ENCODE data around the gene DKK1.
"Not testable (repeated sequence)": the region's sequence is repeated elsewhere in the genome, so short reads cannot be mapped to it uniquely, and the experiment has no call there.

DKK1 gene

DNA sequence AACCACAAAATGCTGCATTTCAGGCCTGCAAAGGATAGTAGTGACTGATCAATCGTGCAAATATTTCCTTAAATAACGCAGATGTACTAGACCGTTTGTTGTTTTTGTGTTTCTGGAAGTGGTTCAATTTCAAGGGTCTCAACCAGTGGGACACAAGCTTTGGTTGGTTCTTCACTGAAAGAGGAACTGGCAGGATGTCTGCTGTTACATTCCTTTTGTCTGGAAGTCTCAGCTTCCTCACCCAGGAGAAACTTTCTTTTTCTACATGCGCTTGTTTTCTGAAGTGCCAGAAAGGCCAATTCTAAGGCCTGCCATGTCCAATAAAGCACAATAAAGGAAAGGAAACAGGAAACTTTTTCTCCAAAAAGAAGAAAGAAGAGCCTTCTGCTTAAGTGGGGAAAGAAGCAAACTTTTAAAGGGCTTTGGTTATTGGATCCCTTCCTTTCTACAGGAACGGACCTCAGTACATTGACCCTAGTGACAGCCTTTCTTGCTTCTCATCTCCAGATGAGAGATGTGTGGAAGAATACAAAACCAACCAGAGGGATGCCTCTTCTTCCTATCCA is 4.1 kb downstream of the DKK1 start:
- DNase-seq (ENCODE audit: low spot score) = no peak

DNA sequence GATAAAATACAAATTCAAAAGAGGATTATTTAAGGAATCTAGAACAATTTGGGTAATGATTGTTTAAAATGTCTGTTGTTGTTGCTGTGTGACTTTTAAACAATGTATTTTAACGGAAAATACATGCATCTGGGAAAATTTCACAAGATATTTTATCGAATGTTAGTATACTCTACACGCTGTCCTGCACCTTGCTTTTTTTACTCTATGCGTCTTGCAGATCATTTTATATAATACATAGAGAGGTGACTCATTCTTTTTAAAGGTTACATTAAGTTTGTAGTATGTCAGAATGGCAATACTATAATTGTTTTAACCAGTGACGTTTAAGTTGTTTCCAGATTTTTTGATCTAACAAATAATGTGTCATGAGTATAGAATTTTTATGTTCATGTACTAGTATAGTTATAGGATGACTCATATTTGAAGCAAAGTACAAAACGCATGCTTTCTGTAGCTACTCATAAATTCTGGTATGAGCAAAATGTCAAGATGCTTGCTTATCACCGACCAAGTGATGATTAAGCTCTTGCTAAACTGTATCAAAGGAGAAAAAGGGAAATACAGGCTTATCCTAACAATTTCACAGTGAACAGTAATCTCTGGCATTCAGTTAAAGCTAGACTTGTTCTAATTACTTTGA is 4.9 kb downstream of the DKK1 start:
- peak; percentile 37 for DNase-seq (ENCODE audit: low spot score)

DNA sequence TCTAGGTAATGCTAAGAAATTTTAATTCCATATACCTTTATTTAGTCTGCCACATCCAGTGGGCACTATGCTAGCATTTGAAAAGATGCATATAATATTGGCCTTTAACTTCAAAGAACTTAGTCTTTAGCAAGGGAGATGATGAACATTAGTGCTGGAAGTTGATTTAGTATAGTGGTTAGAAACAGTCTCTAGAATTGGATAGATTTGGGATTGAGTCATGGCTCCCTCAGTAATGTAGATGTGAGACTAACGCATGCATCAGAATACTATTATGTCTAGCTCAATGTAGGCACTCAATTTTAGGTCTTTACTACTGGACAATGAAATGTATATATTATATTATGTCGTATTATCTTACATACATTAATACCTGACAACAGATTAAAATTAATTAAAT is 5.8 kb downstream of the DKK1 start:
- no peak for DNase-seq (ENCODE audit: low spot score)

DNA sequence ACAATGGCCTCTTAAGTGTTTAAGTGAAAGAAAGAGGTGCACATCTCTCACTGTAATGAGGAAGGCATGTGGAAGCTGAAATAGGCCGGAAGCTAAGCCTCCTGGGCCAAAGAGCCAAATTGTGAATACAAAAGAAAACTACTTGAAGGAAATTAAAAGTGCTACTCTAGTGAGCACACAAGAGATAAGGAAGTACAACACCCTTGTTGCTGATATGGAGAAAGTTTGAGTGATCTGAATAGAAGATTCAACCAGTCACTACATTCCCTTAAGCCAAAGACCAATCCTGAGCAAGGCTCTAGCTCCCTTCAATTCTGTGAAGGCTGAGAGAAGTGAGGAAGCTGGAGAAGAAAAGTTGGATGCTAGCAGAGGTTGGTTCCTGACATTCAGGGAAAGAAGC is 8.2 kb downstream of the DKK1 start:
- no peak for DNase-seq (ENCODE audit: low spot score)

- no peak for DNase-seq (ENCODE audit: low spot score)
Measured at GRCh38 chr10:52322936-52323335, 8.9 kb downstream of the DKK1 start.

DNA sequence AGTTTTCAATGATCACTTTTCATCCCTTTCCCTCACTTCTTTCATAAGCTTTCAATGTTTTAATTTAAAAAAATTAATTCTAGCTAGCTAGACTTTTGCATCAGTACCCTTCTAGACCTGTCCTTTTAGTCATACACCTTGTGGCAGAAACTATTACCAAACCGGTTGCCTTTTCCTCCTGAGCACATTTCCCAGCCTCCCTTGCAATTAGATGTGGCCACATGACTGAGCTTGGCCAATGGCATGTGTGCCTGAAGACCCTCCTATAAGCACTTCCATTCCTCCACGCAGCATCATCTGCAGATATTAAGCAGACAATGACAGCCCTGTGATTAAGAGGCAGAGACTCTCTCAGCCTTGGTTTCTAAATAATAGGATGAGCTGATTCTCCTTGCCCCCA is 12.3 kb downstream of the DKK1 start:
- no peak for DNase-seq (ENCODE audit: low spot score)

GRCh38 chr10:52331638-52332364 is 17.7 kb downstream of the DKK1 start:
- no peak for DNase-seq (ENCODE audit: low spot score)

GRCh38 chr10:52332815-52333214 is 18.7 kb downstream of the DKK1 start:
- no peak for DNase-seq (ENCODE audit: low spot score)

DNA sequence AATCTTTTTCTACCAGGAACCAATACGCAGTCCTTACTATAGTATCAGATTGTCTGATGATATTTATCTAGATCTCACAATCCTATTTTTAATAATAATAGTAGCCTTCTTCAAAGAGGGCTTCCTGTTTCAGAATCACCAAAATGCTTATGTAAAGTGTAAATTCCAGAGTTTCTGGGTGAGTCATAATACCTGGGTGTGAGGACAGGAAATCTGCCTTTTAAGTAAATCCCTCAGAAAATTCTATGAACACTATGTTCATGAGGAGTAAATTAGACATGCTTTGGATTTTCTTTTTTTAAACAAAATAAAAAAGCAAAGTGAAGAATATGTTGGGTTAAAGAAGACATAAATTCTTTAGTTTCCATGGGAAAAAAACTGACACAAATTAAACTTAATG is 20.5 kb downstream of the DKK1 start:
- DNase-seq (ENCODE audit: low spot score) = no peak

DNA sequence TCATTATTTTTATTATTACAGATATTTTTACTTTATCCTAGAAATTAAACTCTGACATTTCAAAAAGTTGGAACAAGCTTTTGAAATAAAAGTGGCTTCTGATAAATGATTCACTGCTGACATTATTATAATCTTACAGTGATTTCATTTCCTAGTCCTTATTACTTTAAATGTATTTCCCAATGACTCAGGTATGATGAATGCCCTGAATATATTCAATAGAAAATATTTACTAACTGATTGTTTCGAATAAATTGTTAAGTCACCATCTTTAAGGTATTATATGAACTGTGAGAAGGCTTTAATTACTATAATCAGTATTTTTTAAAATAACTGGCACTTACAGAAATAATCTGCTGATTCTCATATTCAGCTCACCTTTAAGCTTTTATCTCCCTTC is 21.6 kb downstream of the DKK1 start:
- DNase-seq (ENCODE audit: low spot score) = no peak

DNA sequence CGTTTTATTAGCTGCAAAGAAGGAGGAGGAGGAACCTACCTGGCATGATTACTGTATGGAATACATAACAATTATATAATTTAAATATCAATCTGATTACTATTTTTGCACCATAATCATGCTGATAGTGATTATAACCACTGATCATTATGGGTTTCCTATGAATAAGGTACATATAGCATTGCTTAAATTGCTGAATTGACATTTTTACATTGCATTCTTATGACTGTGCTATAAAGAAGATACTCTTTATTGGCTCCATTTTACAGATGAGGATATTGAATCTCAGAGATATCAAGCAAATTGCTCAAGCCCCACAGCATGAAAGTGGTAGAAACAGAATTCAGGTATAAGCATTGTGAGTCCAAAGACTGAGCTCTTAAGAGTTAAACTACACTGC is 23.1 kb downstream of the DKK1 start:
- DNase-seq (ENCODE audit: low spot score) = no peak

DNA sequence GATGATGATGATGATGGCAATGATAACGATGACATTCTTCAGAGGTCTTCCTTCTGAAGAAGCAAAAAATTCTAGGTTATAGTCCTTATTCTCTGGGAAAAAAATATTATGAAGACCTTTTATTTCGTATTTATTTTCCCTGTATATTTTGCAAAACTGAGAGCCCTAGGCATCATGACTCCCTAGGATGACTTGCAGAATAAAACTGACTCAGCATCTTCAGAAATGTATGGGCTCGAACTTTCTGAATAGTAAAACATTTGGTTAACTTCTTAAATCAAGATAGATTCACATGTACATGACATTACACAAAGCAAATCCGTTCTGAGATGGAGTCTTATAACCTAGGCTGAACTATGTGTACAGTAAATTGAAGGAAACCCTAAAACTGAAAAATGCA is 29.4 kb downstream of the DKK1 start:
- DNase-seq (ENCODE audit: low spot score) = no peak

DNA sequence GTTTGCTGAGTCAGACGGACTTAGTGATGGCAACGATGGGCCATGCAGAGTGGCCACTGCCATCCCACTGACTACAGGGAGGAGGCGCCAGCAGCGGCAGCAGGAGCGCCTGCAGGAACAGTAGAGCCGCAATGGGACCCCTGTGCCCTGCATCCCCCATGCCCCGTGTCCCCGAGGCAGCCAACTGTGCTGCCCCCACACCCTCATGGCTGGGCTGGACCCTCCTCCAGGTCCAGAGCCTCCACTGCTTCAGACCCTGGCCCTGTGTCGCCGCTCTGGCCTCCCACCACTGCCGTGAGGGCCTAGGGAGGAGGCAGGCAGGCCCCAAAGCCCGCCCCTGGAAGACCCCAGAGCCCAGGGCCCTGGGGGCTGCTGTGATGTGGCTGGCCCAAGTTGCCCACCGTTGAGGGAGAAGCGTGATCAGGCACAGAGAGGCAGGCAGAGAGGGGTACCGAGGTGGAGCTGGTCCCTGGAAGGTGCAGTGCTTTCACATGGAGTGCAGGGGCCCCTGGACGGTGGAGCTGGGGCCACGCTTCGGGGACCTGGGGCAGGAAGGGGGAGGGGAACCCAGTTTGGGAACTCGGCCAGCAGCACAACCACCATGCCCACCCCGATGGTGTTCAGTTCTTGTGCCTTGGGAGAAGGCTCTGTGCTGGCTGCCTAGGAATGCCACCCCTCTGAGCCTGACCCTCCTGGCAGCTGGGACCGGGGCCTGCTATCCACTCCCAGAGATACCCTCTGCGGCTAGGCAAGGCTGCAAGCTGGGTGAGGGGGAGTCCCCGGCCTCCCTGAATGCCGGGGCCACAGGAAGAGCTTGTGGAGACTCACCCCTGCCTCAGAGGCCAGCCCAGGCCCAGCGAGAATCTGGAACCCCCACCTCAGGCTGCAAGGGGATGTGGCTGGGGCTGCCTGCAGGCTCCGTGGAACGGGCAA is 32.6 kb downstream of the DKK1 start:
- no peak for DNase-seq (ENCODE audit: low spot score)

DNA sequence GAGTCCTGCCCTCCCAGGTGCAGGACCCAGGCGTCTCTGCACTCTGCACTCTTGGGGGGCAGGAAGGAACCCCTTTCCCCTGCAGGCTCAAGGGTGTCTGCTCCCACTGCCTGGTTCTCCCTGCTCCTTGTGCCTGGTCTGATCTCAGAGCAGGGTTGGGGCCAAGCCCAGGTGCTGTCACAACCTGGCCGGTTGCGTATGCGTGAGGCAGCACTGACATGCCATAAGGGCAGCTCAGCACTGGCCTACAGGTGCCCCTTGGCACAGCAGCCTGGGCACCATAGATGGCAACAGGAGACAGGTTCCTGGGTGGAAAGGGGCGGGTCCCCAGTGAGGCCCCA is 33.2 kb downstream of the DKK1 start:
- no peak for DNase-seq (ENCODE audit: low spot score)

DNA sequence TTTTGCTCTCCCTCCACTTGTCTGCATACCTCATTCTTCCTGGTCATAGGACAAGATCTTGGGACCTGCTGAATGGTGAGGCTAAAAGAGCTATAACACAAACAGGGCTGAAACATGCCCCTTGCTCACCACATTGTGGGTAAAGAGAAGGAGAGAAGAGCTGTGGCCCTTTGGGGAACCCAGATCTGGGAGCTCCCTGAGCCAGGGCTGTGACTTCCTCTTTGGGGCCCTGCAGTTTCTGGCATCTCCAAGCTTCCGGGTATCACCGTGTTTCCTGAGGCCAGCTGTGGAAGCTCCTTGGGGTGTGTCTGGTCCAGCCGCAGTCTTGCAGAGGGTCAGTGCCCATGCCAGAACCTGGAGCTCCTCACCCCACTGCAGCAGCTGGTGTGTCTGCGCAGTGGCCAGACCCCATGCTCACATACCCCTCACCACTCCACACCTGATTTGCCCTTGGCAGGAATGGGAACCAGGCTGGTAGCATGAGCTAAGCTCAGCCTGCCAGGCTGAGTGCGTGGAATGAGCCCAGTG is 34.0 kb downstream of the DKK1 start:
- no peak for DNase-seq (ENCODE audit: low spot score)

DNA sequence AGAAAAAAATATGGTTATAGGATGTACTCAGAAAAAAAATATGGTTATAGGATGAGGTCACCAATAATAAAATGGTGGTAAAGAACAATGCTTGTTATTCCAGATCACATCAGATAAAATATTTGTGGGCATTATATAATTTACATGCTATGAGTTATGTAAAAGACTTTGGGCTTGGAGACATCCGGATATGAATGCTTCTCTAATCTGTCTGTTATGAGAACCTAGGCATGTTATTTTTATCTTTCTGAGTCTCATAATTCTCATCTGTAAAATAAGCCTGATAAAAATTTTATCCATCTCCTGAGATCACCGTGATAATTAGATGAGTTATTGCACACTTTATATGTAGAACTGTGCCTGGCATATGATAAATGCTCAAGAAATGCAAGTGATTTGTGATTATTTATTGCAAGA is 37.8 kb downstream of the DKK1 start:
- no peak for DNase-seq (ENCODE audit: low spot score)

DNA sequence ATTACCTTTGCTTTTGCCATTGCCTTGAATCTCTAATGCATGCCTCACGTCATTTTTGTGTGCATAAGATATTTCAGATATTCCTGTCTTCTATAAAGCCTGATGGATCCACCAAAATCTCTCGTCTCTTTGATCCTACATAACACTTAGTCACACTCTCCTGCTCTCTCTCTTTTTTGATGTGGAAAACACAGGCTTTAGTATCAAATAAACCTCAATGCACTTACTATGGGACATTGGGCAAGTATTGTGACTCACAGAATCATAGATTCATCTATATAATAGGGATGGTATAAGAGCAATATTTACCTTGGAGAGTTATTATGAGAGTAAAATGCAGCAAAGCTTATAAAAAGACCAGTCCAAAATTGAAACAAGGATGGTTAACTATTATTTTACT is 39.1 kb downstream of the DKK1 start:
- DNase-seq (ENCODE audit: low spot score) = no peak

DNA sequence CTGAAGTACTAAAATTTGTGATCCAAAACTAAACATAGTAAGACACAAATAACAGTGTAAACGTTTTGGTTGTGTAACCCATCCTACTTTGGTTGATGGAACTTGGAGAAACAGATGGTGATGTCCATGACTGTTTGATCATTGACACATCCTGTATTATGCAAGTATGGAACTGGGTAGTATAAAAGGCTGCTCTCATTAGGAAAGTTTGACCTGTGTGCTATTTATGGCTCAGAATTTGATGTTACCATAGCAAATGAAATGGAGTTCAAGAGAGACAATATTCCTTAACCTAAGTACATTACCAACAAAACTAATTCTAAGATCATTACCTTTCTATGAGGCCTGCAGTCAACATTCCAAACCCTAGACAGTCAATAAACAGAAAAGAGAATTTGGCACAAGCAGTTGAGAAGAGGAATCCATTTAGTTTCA is 39.9 kb downstream of the DKK1 start:
- DNase-seq (ENCODE audit: low spot score) = peak; percentile 2

- no peak for DNase-seq (ENCODE audit: low spot score)
Measured at GRCh38 chr10:52357971-52358370, 43.9 kb downstream of the DKK1 start.

DNA sequence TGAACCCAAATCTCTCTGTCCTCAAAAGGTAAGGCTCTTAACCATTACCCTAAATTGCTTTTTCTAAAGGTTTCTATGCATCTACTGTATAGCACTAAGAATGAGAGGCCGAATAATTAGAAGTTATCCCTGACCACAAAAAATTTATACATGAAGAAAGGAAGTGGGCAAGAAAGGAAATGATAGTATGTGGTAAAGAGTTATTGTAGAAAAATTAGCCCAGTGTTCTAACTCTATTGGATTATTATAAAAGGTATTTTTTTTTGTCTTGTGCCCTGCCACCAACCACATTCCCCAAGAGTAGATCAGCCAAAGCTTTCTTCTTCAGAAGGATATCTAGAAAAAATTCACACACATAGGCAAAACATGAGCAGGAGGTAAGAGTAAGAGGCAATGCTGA is 45.4 kb downstream of the DKK1 start:
- DNase-seq (ENCODE audit: low spot score) = no peak

DNA sequence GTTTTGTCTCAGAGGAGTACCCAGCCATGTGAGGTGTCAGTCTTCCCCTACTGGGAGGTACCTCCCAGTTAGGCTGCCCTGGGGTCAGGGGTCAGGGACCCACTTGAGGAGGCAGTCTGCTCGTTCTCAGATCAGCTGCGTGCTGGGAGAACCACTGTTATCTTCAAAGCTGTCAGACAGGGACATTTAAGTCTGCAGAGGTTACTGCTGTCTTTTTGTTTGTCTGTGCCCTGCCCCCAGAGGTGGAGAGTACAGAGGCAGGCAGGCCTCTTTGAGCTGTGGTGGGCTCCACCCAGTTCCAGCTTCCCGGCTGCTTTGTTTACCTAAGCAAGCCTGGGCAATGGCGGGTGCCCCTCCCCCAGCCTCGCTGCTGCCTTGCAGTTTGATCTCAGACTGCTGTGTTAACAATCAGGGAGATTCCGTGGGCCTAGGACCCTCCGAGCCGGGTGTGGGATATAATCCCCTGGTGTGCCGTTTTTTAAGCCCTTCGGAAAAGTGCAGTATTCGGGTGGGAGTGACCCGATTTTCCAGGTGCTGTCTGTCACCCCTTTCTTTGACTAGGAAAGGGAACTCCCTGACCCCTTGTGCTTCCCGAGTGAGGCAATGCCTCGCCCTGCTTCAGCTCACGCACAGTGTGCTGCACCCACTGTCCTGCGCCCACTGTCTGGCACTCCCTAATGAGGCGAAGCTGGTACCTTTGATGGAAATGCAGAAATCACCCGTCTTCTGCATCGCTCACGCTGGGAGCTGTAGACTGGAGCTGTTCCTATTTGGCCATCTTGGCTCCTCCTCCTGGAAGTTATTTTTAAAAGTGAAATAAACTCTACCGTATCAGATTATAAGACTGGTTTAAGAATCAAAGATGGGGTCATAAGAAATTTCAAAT is 51.7 kb downstream of the DKK1 start:
- not testable (repeated sequence) for DNase-seq (ENCODE audit: low spot score)
